OCI-LY3 (cell line): Measurements from ENCODE around the gene GSDME.

Experiments used
- H2AFZ ChIP-seq: fragments of 200-600, 300-600 bp; shearing (Covaris generic); 2 replicates; pipeline ENCODE4 v1.6.0; 2014; ENCODE audit warnings: antibody characterized with exemption, low read depth, low read length
- H3K27ac ChIP-seq: fragments of 200-600, 300-600 bp; sonication (generic); 2 replicates; pipeline ENCODE4 v1.5.1; 2014; ENCODE audit warnings: mild to moderate bottlenecking, low read length, moderate library complexity, mixed read lengths
- H3K27me3 ChIP-seq: fragments of 200-600, 300-600 bp; sonication (generic); 2 replicates; pipeline ENCODE4 v1.6.1; 2014; ENCODE audit warnings: low read depth, low read length, mixed read lengths
- H3K36me3 ChIP-seq: fragments of 200-600, 300-600 bp; sonication (generic); replicated peaks from 2 replicates; pipeline ENCODE3; 2014; ENCODE audit warnings: low read depth, low read length, mixed read lengths
- H3K4me1 ChIP-seq: fragments of 300-600, 200-600 bp; sonication (generic); 2 replicates; pipeline ENCODE4 v1.6.1; 2014; ENCODE audit warnings: low read length, mixed read lengths
- H3K4me2 ChIP-seq: fragments of 200-600, 300-600 bp; sonication (generic); 2 replicates; pipeline ENCODE4 v1.6.1; 2014; ENCODE audit warnings: low read length, mixed read lengths
- H3K4me3 ChIP-seq: fragments of 300-600, 200-600 bp; sonication (generic); 2 replicates; pipeline ENCODE4 v1.5.1; 2014; ENCODE audit warnings: antibody characterized with exemption, mild to moderate bottlenecking, low read length, moderate library complexity
- H3K79me2 ChIP-seq: fragments of 300-600, 200-600 bp; shearing (Covaris generic); 2 replicates; pipeline ENCODE4 v1.6.1; 2014; ENCODE audit warnings: mild to moderate bottlenecking, low read length, mixed read lengths
- H3K9ac ChIP-seq: fragments of 300-600, 200-600 bp; shearing (Covaris generic); 2 replicates; pipeline ENCODE4 v1.6.0; 2014; ENCODE audit warnings: mild to moderate bottlenecking, low read length, moderate library complexity
- H3K9me3 ChIP-seq: fragments of 200-600, 300-600 bp; shearing (Covaris generic); 2 replicates; pipeline ENCODE4 v1.6.1; 2014; ENCODE audit warnings: low read length, mixed read lengths; ENCODE audit not compliant: insufficient read depth
- H4K20me1 ChIP-seq: fragments of 200-600, 300-600 bp; sonication (generic); 2 replicates; pipeline ENCODE4 v1.6.1; 2016; ENCODE audit warnings: low read length, mixed read lengths; ENCODE audit not compliant: insufficient read depth
- CTCF ChIP-seq: fragments of 200-600, 300-600 bp; sonication (generic); IDR thresholded peaks from 2 replicates; pipeline ENCODE4 v1.5.1; 2014; ENCODE audit warnings: antibody characterized with exemption, low read length, low read depth
- EZH2phosphoT487 ChIP-seq: fragments of 200-600 bp; shearing (Covaris generic); IDR thresholded peaks from 2 replicates; pipeline ENCODE4 v1.6.1; 2018; ENCODE audit warnings: antibody characterized with exemption, mixed run types, low read depth

GSDME gene

GRCh38 chr7:24742506-24743162 is 14.6 kb downstream of the GSDME start:
- Histone ChIP-seq H3K4me1 (no peaks in the 10 kb centered on the region), H3K9ac (no peak overlapping the region), H3K27ac (no peak overlapping the region), H3K9me3 (no peaks in the 10 kb centered on the region), H3K36me3 (no peaks in the 10 kb centered on the region), H2AFZ (no peak overlapping the region), H3K4me2 (no peak overlapping the region), H3K27me3 (no peaks in the 10 kb centered on the region), H4K20me1 (no peaks in the 10 kb centered on the region), H3K79me2 (no peaks in the 10 kb centered on the region), H3K4me3 (no peak overlapping the region)
- TF ChIP-seq CTCF = no peak
- no peak for TF ChIP-seq EZH2phosphoT487

- Histone ChIP-seq H3K27ac (no peak overlapping the region), H3K4me3 (no peak overlapping the region), H3K36me3 (no peaks in the 10 kb centered on the region), H2AFZ (no peak overlapping the region), H3K79me2 (no peaks in the 10 kb centered on the region), H3K27me3 (no peaks in the 10 kb centered on the region), H4K20me1 (no peaks in the 10 kb centered on the region), H3K4me2 (no peak overlapping the region), H3K4me1 (no peaks in the 10 kb centered on the region), H3K9me3 (no peaks in the 10 kb centered on the region), H3K9ac (no peak overlapping the region)
- TF ChIP-seq EZH2phosphoT487 = no peak
- no peak for TF ChIP-seq CTCF
These were observed 15.4 kb downstream of the GSDME start for GRCh38 chr7:24741679-24742505.

- H3K27ac ChIP-seq = no peak overlapping the region
- no peaks in the 10 kb centered on the region for H4K20me1 ChIP-seq
- no peaks in the 10 kb centered on the region for H3K36me3 ChIP-seq
- no peaks in the 10 kb centered on the region for H3K27me3 ChIP-seq
- no peaks in the 10 kb centered on the region for H3K4me1 ChIP-seq
- no peaks in the 10 kb centered on the region for H3K9me3 ChIP-seq
- TF ChIP-seq CTCF (no peak), EZH2phosphoT487 (no peak)
- no peak overlapping the region for H3K4me3 ChIP-seq
- no peak overlapping the region for H2AFZ ChIP-seq
- no peaks in the 10 kb centered on the region for H3K79me2 ChIP-seq
- H3K9ac ChIP-seq = no peak overlapping the region
- H3K4me2 ChIP-seq = no peak overlapping the region
These were observed 16.4 kb downstream of the GSDME start for GRCh38 chr7:24740871-24741270.

DNA sequence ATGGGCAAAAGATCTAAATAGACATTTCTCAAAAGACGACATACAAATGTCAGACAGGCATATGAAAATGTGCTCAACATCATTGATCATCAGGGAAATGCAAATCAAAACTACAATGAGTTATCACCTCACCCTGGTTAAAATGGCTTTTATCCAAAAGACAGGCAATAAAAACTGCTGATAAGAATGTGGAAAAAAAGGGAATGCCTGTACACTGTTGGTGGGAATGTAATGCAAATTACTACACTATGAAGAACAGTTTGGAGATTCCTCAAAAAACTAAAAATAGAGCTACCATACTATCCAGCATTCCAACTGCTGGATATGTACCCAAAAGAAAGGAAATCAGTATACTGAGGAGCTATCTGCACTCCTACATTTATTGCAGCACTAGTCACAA is 18.0 kb downstream of the GSDME start:
- Histone ChIP-seq H3K27me3 (no peaks in the 10 kb centered on the region), H3K27ac (no peak overlapping the region), H3K36me3 (no peaks in the 10 kb centered on the region), H3K9me3 (no peaks in the 10 kb centered on the region), H3K4me2 (no peak overlapping the region), H3K4me3 (no peak overlapping the region), H3K4me1 (no peaks in the 10 kb centered on the region), H3K9ac (no peak overlapping the region), H3K79me2 (no peaks in the 10 kb centered on the region), H2AFZ (no peak overlapping the region), H4K20me1 (no peaks in the 10 kb centered on the region)
- TF ChIP-seq EZH2phosphoT487 (no peak), CTCF (no peak)
